ENCODE results near the gene SF3B5. TPM values are rescaled to one million over a fixed set of nuclear protein-coding genes. Genes with fewer than 3 reads are reported as not detected.
A peak's percentile ranks its signal among the peaks of the same experiment; 100 is the strongest.

SF3B5 gene
- total RNA-seq, 1 donor from 2014 or later = 144 TPM

GRCh38 chr6:144059139-144059538, 36.2 kb downstream of the SF3B5 start:
- ChIA-PET POLR2A (interaction anchor here (0.6 to 0.7 kb wide), 2 partner anchors 216 to 1702 kb away, joined by 3 read pairs; partner anchors contain the start of gene LTV1), CTCF (no interaction called here)
- H3K27ac Mint-ChIP-seq = no peak overlapping the region
- intact Hi-C loops (cut with micrococcal nuclease) = no loop called here
- H3K36me3 Mint-ChIP-seq (ENCODE audit: low read depth) = peaks cover 3% of the 10 kb centered on the region
- peaks cover 40% of the 10 kb centered on the region for H3K4me1 Mint-ChIP-seq
- no peak for ATAC-seq (ENCODE audit: low read depth)
- H3K27me3 Mint-ChIP-seq = no peaks in the 10 kb centered on the region
- no peak overlapping the region for H3K4me3 Mint-ChIP-seq
- H3K9me3 Mint-ChIP-seq = no peaks in the 10 kb centered on the region
- no peak for TF ChIP-seq CTCF (IDR thresholded peaks at IDR 0.05)
- DNase-seq = no peak

GRCh38 chr6:144055121-144055931, 40.0 kb downstream of the SF3B5 start:
- ChIA-PET POLR2A (interaction anchor here (0.5 to 2.7 kb wide), 7 partner anchors 9 to 605 kb away, joined by 3 to 50 read pairs (median 3); partner anchors contain the start of genes ADAT2, PEX3, SF3B5 and STX11), CTCF (interaction anchor here (1.0 to 1.5 kb wide), 3 partner anchors 9 to 480 kb away, joined by 3 read pairs; no protein-coding TSS in a partner anchor)
- H3K36me3 Mint-ChIP-seq (ENCODE audit: low read depth) = no peaks in the 10 kb centered on the region
- no peaks in the 10 kb centered on the region for H3K27me3 Mint-ChIP-seq
- peaks cover 30% of the 10 kb centered on the region for H3K4me1 Mint-ChIP-seq
- peak overlapping the region; percentile 93 for H3K27ac Mint-ChIP-seq
- H3K4me3 Mint-ChIP-seq = peak overlapping the region; percentile 82
- intact Hi-C loops (cut with micrococcal nuclease) = loop anchor here (1.0 to 2.0 kb wide), 2 partner anchors 8 to 39 kb away; partner anchors contain the start of gene SF3B5
- DNase-seq = no peak
- peak; percentile 92 for ATAC-seq (ENCODE audit: low read depth)
- TF ChIP-seq CTCF (IDR thresholded peaks at IDR 0.05) = no peak
- H3K9me3 Mint-ChIP-seq = no peaks in the 10 kb centered on the region

- intact Hi-C loops (cut with micrococcal nuclease) = no loop called here
- H3K4me1 Mint-ChIP-seq = peaks cover 30% of the 10 kb centered on the region
- H3K27ac Mint-ChIP-seq = no peak overlapping the region
- CTCF ChIA-PET = interaction anchor here (0.8 kb wide), 1 partner anchor 40 kb away, joined by 3 read pairs; no protein-coding TSS in a partner anchor
- no peak overlapping the region for H3K4me3 Mint-ChIP-seq
- no peak for ATAC-seq (ENCODE audit: low read depth)
- no peaks in the 10 kb centered on the region for H3K27me3 Mint-ChIP-seq
- POLR2A ChIA-PET = interaction anchor here (0.6 to 1.5 kb wide), 2 partner anchors 11 to 16 kb away, joined by 3 to 13 read pairs; no protein-coding TSS in a partner anchor
- no peak for DNase-seq
- no peak for TF ChIP-seq CTCF (IDR thresholded peaks at IDR 0.05)
- H3K9me3 Mint-ChIP-seq = no peaks in the 10 kb centered on the region
- no peaks in the 10 kb centered on the region for H3K36me3 Mint-ChIP-seq (ENCODE audit: low read depth)
Observed at GRCh38 chr6:144053601-144054000, 41.8 kb downstream of the SF3B5 start.

- POLR2A ChIA-PET = interaction anchor here (1.5 kb wide), 1 partner anchor 12 kb away, joined by 3 read pairs; no protein-coding TSS in a partner anchor
- no peak for ATAC-seq (ENCODE audit: low read depth)
- H3K9me3 Mint-ChIP-seq = peaks cover 5% of the 10 kb centered on the region
- DNase-seq = no peak
- no peak overlapping the region for H3K27ac Mint-ChIP-seq
- CTCF ChIA-PET = no interaction called here
- H3K4me1 Mint-ChIP-seq = peaks cover 27% of the 10 kb centered on the region
- no peak for TF ChIP-seq CTCF (IDR thresholded peaks at IDR 0.05)
- intact Hi-C loops (cut with micrococcal nuclease) = no loop called here
- no peaks in the 10 kb centered on the region for H3K27me3 Mint-ChIP-seq
- no peak overlapping the region for H3K4me3 Mint-ChIP-seq
- H3K36me3 Mint-ChIP-seq (ENCODE audit: low read depth) = no peaks in the 10 kb centered on the region
Observed at GRCh38 chr6:144052488-144052887, 42.9 kb downstream of the SF3B5 start.

- peaks cover 5% of the 10 kb centered on the region for H3K4me1 Mint-ChIP-seq
- POLR2A ChIA-PET = no interaction called here
- CTCF ChIA-PET = no interaction called here
- H3K36me3 Mint-ChIP-seq (ENCODE audit: low read depth) = no peaks in the 10 kb centered on the region
- ATAC-seq (ENCODE audit: low read depth) (no peak), DNase-seq (no peak)
- intact Hi-C loops (cut with micrococcal nuclease) = no loop called here
- H3K27me3 Mint-ChIP-seq = no peaks in the 10 kb centered on the region
- no peak for TF ChIP-seq CTCF (IDR thresholded peaks at IDR 0.05)
- no peak overlapping the region for H3K27ac Mint-ChIP-seq
- H3K4me3 Mint-ChIP-seq = no peak overlapping the region
- peaks cover 5% of the 10 kb centered on the region for H3K9me3 Mint-ChIP-seq
Observed at GRCh38 chr6:144049386-144049785, 46.0 kb downstream of the SF3B5 start.

Data from activated B cell treated with CpG ODN at 0.5 μM for 24 hours (primary cell).